IPS-NIHi11 (cell line): ENCODE data around the gene SAP30BP.

Experiments
- DNase-seq: peaks from one replicate; pipeline ENCODE4 v3.0.0; 2012; ENCODE audit warnings: mixed read lengths, low spot score

Gene SAP30BP

DNA sequence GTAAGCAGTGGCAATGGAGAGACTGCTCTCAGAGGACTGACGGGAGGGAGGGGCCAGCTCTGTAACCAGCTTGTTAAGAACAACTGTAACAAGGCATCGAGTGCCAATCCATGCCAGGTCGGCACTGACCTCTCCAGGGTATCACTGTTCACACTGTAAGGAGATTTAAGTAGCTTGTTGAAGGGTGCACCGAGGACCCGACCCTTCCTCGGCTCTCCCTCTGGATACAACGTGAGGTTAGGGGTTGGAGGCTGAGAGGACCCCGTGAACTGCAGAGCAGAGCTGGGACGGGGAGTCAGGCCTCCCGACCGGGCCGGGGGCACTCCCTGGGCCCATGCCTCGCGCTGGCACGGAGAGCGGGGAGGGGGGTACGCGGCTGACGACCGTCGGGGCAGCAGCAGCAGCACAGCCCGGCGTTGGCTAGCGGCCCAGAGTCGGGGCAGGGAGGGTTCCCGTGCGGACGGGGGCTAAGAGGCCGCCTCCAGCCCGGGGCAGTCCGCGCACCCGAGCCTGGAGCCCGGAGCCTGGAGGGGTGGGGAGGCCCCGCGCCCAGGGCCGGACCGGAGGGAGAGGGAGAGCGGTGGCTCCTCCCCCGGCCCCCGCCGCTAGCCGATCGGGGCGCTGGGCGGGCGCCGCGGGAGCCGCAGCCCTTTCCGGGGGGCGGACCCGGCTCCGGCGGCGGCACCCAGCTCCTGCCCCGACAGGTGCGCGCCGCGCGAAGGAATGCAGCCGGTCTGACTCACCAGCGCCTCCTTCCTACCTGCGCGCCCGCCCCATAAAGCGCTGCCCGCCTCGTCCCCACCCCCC is 53.7 kb downstream of the SAP30BP start, which contains the start of gene ITGB4:
ITGB4 (plus strand) TSS at position 804 of the 807 bp plus-strand sequence. CDS start 3,245 bp downstream, outside the sequence.
- peak; percentile 96 for DNase-seq

DNA sequence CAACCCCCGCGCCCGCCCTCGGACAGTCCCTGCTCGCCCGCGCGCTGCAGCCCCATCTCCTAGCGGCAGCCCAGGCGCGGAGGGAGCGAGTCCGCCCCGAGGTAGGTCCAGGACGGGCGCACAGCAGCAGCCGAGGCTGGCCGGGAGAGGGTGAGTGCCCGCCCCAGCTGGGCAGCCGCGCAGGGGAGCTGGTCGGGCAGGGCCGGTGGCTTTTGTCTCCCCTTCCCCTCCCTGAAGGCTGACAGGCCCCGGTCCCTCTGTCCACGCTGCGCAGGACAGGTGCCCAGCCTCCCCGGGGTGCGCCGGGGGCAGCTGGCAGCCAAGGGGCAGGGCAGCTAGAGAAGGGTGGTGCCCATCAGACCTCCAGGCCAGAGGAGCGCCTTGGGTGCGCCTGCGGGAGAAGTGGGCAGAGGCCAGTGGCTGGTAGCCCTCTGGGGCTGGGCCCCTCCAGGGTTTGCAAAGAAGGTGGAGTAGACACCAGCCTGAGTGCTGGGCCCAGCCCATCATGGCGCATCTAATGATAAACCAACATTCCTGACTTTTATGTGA is 54.4 kb downstream of the SAP30BP start:
- no peak for DNase-seq

DNA sequence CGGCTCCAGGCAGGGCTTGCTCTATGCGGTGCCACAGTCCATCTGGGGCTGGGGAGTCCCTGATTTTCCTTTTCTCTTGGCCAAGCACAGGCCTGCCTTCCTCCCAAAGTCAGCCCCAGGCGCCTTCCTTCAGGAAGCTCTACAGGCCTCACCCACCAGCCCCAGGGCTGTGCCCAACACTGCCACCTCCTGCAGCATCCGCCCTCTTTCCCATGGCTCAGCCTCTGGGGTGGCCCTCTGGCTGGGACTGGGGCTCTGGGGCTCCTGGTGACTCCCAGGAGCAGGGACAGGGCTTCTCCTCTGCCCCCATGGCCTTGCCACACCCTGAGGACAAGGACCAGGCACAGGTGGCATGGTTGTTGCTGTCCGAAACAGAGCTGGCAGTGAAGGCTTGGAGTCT is 54.9 kb downstream of the SAP30BP start:
- DNase-seq = no peak

DNA sequence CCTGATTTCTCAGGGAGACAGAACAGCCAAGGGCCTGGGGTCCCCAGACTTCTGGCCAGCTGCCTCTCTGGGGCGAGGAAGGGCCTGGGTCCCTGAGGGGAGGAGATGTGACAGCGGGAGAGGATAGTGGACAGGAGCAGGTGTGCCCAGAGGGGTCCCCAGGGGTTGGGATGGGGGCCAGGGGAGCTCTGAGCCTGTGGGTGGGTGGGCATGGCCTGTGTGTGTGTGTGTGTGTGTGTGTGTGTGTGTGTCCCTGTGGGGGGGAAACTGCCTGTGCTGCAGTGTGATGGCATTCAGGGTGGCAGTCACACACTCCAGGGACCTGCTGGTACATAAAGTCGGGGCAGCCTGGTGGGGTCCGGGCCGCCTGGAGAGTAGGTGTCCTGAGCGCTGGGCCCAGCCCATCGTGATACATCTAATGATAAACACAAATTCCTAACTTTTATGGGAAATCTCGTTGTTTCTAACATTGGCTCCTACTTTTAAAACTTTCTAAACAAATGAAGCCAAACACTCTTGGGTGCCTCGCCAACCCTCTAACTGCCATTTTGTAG is 55.5 kb downstream of the SAP30BP start:
- no peak for DNase-seq

DNA sequence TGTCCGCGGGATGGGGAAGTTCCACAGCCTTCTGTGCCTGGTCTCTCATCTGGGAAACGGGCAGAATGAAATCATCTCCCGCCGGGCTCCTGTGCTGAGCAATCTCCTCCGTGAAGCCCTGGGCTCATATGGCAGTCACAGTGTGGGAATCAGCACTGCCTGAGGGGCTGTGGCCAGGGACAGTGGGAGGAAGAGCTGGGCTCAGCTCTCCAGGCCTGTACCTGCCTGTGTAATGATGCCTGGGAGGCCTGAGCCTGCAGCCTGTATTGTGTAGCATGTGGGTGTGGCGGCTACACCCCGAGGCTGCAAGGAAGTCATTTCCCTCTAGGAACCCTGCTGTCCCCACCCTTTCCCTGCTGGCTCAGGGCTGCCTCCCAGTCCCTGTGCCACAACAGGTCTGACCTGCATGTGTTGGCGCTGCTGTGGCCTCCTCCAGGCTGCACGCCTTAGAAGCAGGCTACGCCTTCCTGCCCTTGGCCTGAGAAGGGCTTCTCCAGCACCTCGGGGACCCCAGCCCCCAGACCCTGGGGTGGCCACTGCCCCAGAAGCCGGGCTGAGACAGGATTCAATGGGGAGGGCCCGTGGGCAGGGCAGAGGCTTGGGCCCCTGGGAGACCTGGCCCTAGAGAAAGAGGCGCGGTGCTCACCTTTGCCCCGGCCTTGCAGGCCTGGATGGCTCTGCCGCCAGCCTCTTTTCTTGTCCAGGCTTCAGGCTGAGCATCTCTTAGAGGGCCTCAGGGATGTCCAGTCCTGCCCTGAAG is 56.2 kb downstream of the SAP30BP start:
- no peak for DNase-seq

DNA sequence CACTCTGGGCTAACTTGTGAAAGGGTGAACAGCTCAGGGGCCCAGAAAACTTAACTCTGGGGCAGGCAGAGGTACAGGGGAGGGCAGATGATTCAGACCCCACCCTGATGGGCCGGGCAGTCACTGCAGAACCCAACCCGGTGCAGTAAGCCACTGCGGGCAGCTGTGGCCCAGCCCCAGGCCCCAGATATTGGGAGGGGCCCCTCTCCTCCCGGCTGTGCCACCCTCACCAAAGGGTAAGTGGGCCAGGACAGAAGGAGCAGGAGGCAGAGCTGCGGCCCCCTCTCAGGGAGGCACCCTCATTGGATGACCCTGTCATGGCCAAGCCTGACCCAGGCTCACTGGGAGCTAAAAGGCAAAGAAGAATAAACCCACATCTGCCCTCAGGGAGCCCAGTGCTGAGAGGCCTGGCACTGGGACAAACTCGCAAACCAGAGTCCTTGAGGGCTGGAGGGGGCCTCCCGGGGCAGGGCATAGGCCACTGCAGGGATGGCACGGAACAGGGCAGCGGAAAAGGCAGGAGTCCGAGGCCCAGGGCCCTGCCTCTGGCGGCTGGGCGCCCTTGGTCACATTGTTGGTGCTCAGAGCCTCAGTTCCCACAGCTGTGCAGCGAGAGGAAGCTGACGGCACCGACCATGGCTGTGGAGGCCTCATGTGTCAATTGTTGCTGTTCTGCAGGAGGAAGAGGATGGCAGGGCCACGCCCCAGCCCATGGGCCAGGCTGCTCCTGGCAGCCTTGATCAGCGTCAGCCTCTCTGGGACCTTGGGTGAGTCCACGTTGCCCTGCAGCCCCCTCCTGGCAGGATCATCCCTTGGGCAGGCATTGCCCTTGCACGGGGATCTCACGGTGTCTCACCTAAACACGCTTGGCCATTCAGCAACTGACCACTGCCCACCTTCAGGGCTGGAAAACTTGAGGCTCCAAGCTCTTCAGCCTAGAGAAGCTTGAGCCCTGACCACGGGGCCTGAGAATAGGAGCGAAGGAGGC is 57.2 kb downstream of the SAP30BP start:
- no peak for DNase-seq

DNA sequence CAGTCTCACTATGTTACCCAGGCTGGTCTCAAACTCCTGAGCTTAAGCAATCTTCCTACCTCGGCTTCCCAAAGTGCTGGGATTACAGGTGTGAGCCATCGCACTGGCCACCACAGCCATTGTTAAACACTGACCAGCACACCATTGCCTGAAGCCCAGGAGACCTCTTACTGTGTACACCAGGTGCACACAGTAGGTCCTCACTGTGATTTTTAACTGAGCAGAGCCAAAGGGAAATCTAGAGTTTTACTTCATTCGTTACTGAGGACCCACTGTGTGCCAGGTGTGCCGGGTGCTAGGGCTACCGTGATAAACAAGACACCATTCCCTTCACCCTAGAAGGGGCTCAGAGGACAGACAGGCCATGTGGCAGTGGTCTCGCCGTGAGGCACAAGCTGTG is 58.4 kb downstream of the SAP30BP start:
- DNase-seq = no peak

DNA sequence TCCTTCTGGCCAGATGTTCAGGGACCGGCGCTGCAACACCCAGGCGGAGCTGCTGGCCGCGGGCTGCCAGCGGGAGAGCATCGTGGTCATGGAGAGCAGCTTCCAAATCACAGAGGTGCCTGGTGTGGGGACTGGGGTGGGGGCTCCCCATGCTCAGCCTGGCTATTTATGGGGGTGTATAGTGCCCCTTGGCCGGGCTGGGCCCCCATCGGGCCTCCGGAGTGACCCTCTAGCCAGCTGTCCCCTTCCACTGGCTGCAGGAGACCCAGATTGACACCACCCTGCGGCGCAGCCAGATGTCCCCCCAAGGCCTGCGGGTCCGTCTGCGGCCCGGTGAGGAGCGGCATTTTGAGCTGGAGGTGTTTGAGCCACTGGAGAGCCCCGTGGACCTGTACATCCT is 60.3 kb downstream of the SAP30BP start:
- DNase-seq = no peak

DNA sequence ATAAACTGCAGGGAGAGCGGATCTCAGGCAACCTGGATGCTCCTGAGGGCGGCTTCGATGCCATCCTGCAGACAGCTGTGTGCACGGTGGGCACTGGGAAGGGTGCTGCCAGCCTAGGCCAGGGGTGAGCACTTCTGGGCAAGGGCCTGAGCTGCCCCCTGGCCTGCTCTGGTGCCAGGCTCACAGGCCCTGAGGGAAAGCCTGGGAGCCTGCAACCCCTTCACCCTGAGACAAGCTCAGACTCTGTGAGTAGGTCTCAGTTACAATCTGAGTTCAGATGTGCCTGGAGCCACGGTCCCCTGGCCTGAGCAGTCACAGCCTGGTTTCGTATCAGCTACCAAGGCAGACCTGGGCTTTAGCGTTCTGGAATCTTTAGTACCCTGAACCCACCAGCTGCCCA is 62.2 kb downstream of the SAP30BP start:
- DNase-seq = no peak

DNA sequence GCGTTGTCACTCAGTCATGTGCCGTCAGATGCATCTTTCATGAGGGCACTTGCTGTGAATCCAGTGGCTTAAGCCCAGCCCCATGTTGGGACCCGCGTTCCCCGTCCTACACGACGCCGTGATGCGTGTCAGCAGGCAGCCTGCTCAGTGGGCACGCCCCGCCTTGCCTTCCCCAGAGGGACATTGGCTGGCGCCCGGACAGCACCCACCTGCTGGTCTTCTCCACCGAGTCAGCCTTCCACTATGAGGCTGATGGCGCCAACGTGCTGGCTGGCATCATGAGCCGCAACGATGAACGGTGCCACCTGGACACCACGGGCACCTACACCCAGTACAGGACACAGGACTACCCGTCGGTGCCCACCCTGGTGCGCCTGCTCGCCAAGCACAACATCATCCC is 62.9 kb downstream of the SAP30BP start:
- no peak for DNase-seq

DNA sequence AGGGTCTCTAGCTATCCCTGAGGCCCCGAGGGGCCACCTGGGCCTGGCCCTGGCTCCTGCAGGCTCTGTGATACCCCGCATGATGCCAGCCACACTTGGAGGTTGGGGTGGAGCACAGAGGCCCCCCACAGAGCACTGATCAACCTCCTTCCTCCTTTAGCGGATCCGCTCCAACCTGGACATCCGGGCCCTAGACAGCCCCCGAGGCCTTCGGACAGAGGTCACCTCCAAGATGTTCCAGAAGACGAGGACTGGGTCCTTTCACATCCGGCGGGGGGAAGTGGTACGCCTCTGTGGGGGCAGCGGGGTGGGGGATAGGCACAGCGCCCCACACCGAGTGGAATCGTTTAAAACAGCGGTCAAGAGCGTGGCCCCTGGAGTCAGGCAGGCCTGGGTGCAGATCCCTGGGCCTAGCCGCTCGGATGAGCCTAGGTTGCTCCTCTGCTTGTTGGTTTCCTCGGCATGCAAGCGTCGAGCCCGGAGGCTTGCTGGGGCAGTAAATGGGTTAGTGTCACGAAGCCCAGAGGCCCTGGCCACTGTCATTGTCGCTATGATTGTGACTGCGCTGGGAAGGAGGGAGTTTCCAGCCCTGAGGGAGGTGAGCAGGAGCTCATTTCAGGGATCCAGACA is 64.1 kb downstream of the SAP30BP start:
- DNase-seq = no peak

DNA sequence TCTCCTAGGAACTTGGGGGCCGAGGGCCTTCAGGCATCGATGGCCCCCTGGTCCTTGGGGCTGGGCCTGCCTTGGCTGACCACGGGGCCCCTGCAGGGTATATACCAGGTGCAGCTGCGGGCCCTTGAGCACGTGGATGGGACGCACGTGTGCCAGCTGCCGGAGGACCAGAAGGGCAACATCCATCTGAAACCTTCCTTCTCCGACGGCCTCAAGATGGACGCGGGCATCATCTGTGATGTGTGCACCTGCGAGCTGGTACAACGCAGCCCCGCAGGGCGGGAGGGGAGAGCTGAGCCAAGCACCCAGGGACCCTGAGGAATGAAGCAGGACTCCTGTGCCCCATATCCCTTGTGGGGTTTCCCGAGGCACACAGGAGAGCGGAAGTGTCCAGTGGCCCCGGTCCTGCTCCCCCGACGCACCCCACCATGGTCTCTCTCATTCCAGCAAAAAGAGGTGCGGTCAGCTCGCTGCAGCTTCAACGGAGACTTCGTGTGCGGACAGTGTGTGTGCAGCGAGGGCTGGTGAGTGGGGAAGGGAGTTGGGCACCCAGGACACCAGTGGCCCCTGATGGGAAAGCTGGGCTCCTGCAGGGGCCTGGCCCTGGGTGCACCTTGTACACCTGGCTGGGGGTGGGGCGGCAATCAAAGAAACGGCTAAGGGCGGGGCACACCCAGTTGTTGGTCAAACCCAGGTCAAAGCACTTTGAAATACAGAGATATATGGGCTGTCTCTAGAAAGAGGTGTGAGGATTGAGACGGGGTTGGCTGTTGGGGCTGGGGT is 64.8 kb downstream of the SAP30BP start:
- DNase-seq = no peak

DNA sequence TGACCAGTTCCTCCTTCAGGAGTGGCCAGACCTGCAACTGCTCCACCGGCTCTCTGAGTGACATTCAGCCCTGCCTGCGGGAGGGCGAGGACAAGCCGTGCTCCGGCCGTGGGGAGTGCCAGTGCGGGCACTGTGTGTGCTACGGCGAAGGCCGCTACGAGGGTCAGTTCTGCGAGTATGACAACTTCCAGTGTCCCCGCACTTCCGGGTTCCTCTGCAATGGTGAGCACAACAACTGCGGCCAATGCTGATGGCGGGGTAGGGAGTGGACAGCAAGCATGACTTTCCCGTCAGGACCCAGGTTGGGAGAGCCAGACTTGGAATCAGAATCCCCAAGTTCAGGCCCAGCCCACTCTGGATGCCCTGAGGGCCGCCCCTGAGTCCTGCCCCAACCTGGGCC is 66.3 kb downstream of the SAP30BP start:
- no peak for DNase-seq

DNA sequence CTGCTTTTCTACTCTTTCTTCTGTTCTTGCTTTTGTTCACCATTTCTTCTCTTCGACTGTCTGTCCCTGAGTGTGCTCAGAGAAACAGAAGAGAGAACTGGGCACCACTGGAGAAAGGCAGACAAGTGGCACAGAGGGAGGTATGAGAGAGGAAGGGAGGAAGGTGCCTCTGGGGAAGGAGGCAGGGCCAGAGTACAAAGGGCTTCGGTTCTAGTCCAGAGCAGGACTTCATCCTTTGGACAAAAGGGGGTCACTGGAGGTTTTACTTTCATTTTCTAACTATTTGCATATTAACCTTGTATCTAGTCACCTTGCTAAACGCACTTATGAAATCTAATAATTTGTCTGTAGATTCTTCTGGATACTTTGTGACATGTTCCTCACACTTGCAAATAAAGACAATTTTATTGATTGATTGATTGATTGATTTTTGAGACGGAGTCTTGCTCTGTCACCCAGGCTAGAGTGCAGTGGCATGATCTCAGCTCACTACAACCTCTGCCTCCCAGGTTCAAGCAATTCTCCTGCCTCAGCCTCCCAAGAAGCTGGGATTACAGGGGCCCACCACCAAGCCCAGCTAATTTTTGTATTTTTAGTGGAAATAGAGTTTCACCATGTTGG is 67.6 kb downstream of the SAP30BP start:
- DNase-seq = no peak

DNA sequence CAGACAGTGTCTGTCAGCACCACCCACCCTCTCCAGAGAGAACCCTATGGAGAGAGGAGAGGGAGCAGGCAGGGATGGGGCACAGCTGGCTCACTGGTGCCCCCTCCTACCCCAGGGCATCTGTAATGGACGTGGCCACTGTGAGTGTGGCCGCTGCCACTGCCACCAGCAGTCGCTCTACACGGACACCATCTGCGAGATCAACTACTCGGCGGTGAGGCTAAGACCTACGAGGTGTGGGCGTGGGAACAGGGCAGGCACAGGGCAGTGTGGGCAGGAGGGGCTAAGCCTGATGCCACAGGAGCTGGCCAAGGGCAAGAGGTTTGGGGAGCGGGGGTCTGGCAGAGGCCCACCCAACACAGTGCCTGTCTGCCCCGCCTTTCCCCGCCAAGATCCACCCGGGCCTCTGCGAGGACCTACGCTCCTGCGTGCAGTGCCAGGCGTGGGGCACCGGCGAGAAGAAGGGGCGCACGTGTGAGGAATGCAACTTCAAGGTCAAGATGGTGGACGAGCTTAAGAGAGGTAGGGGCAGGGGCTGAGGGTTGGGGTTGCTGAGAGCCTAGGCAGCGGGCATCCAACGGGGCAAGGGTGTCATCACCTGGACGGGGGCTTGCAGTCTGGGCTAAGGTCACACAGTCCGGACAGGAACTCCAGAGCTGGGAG is 69.2 kb downstream of the SAP30BP start:
- DNase-seq = no peak

DNA sequence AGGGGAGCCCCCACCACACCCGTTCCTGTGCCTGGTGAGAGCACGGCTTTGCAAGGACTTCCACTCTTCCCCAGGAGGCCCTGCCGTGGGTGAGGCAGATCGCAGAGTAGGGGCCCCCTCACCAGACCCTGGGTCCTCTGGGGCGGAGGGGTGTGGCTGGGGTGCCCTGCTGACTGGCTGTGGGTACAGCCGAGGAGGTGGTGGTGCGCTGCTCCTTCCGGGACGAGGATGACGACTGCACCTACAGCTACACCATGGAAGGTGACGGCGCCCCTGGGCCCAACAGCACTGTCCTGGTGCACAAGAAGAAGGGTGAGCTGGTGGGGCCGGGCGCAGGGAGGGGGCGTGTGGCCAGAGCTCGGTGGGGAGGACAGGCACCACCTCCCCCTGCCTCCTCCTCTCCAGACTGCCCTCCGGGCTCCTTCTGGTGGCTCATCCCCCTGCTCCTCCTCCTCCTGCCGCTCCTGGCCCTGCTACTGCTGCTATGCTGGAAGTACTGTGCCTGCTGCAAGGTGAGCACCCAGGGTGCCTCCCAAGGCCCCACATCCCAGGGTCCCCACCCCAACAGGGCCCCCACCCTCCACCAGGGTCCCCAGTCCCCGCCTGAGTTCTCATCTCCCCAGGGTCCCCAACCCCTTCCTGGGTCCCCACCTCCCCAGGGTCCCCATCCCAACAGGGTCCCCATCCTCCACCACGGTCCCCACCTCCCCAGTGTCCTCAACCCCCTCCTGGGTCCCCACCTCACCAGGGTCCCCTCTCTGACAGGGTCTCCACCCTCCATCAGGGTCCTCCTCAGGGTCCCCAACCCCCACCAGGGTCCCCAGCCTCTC is 70.2 kb downstream of the SAP30BP start:
- no peak for DNase-seq

DNA sequence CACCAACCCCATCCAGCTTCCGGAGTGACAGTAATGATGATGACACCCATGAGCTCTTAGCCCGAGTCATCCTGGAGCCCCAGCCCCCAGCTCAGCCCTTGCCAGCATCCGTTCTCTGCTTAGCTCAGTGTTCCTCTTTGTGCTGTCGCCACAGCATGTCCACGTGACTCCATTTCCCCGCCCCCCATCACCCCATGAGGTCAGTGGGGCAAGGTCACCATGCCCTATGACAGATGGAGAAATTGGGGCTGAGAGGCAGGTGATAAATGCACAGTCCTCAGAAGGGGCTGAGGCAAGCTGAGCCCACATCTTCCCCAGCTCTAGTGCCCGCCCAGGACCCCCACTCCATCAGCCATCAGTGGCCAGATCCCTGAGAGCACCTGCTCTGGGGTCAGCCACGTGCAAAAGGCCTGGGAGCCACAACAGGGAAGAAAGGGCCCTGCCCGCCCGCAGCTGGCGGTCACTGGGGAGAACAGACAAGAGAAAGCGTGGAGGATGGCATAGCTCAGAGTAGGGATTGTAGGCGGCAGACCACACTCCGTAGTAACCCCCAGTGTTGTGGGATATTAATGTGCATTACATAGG is 71.2 kb downstream of the SAP30BP start:
- DNase-seq = no peak

DNA sequence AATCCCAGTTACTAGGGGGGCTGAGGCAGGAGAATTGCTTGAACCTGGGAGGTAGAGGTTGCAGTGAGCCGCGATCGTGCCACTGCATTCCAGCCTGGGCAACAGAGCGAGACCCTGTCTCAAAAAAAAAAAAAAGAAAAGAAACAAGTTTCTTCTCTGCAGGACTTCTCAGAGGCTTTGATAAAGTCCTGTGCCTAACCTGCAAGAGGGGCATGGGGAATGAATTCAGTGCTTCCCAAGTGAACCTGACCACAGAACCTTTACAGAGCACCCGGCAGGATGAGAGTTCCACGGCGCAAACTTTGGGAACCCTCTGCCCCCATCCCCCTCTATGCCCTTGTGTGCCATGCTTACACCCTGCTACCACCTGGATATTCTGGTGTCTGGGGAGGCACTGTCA is 72.0 kb downstream of the SAP30BP start:
- DNase-seq = no peak
